IMR-90 (cell line): ENCODE results near the gene ATG7. TPM values are rescaled to one million over a fixed set of nuclear protein-coding genes. Genes with fewer than 3 reads are reported as not detected.

Experiments
- ATAC-seq: fragments of 200-7000 bp; cut with Tn5 transposase; 2 replicates; pipeline ENCODE4 v1.9.1; 2020; ENCODE audit warnings: low read depth, mild to moderate bottlenecking, moderate library complexity
- BruUV-seq: library from RNA; stranded (reverse); fragments of 400-500 nt; replicated peaks from 2 replicates; lab custom pipeline; 2021; lab: Mats Ljungman, UMichigan
- CTCF ChIA-PET: fragments of 300-600 bp; formaldehyde crosslinking; extraction: SDS; loops from one replicate; lab custom pipeline; 2021; ENCODE audit warnings: antibody characterized with exemption; lab: Yijun Ruan, JAX
- POLR2A ChIA-PET: fragments of 300-600 bp; sonication (Branson Sonifier 250); formaldehyde crosslinking; loops from one replicate; lab custom pipeline; 2022; ENCODE audit warnings: antibody characterized with exemption; ENCODE audit not compliant: unreplicated experiment; lab: Charles Lee
- DNase-seq: peaks from one replicate; pipeline ENCODE4 v3.0.0; 2013
- H2AFZ ChIP-seq: replicated peaks from 2 replicates; pipeline ENCODE3; 2013; ENCODE audit warnings: low read length, mild to moderate bottlenecking; ENCODE audit not compliant: poor library complexity
- H2AK5ac ChIP-seq: 2 replicates; pipeline ENCODE4 v1.6.1; 2013; ENCODE audit warnings: low read depth, low read length, inconsistent platforms
- H2AK9ac ChIP-seq: replicated peaks from 2 replicates; pipeline ENCODE3; 2013; ENCODE audit warnings: mild to moderate bottlenecking, low read depth, low read length, moderate library complexity; ENCODE audit not compliant: poor library complexity
- H2BK120ac ChIP-seq: 2 replicates; pipeline ENCODE4 v1.6.1; 2013; ENCODE audit warnings: low read depth, low read length, inconsistent platforms
- H2BK15ac ChIP-seq: 3 replicates; pipeline ENCODE4 v1.6.1; 2013; ENCODE audit warnings: low read depth, low read length, inconsistent platforms
- H2BK20ac ChIP-seq: 2 replicates; pipeline ENCODE4 v1.6.1; 2013; ENCODE audit warnings: low read depth, mild to moderate bottlenecking, inconsistent platforms, low read length, moderate library complexity
- H2BK5ac ChIP-seq: 2 replicates; pipeline ENCODE4 v1.6.1; 2013; ENCODE audit warnings: mild to moderate bottlenecking, low read depth, low read length, inconsistent platforms; ENCODE audit not compliant: poor library complexity, severe bottlenecking
- H3K14ac ChIP-seq: replicated peaks from 2 replicates; pipeline ENCODE4 v1.6.1; 2013; ENCODE audit warnings: low read depth, low read length, inconsistent platforms
- H3K18ac ChIP-seq: 2 replicates; pipeline ENCODE4 v1.6.1; 2013; ENCODE audit warnings: low read depth, low read length, control low read depth
- H3K23ac ChIP-seq: 2 replicates; pipeline ENCODE4 v1.6.1; 2013; ENCODE audit warnings: low read depth, low read length, inconsistent platforms
- H3K27ac ChIP-seq: 2 replicates; pipeline ENCODE4 v1.5.1; 2013; ENCODE audit warnings: mild to moderate bottlenecking, control low read depth, low read length; ENCODE audit not compliant: insufficient read depth
- H3K27me3 ChIP-seq: 2 replicates; pipeline ENCODE4 v1.6.1; 2013; ENCODE audit warnings: low read length; ENCODE audit not compliant: control insufficient read depth, insufficient read depth
- H3K36me3 ChIP-seq: 2 replicates; pipeline ENCODE4 v1.6.1; 2013; ENCODE audit warnings: low read length, mixed read lengths; ENCODE audit not compliant: control insufficient read depth, insufficient read depth
- H3K4ac ChIP-seq: 2 replicates; pipeline ENCODE4 v1.6.1; 2013; ENCODE audit warnings: low read depth, low read length, inconsistent platforms
- H3K4me1 ChIP-seq: 2 replicates; pipeline ENCODE4 v1.6.1; 2013; ENCODE audit warnings: low read length, mixed read lengths; ENCODE audit not compliant: control insufficient read depth, insufficient read depth
- H3K4me2 ChIP-seq: 2 replicates; pipeline ENCODE4 v1.6.1; 2013; ENCODE audit warnings: low read depth, mild to moderate bottlenecking, control low read depth, low read length, moderate library complexity
- H3K4me3 ChIP-seq: 2 replicates; pipeline ENCODE4 v1.5.1; 2013; ENCODE audit warnings: low read depth, mild to moderate bottlenecking, control low read depth, low read length, moderate library complexity; ENCODE audit not compliant: insufficient read depth
- H3K56ac ChIP-seq: 2 replicates; pipeline ENCODE4 v1.6.1; 2013; ENCODE audit warnings: low read length, inconsistent platforms; ENCODE audit not compliant: insufficient read depth; ENCODE audit errors: extremely low read depth
- H3K79me1 ChIP-seq, 2 experiments: 2 replicates each; pipeline ENCODE4 v1.6.1; 2013; ENCODE audit warnings: low read length in 2 of 2, inconsistent platforms in 1 of 2, low read depth in 1 of 2
- H3K9ac ChIP-seq: 2 replicates; pipeline ENCODE4 v1.6.1; 2013; ENCODE audit warnings: low read depth, low read length, control low read depth
- H3K9me1 ChIP-seq: 2 replicates; pipeline ENCODE4 v1.6.1; 2013; ENCODE audit warnings: low read length, inconsistent platforms; ENCODE audit not compliant: insufficient read depth
- H3K9me3 ChIP-seq: 2 replicates; pipeline ENCODE4 v1.6.1; 2013; ENCODE audit warnings: low read length; ENCODE audit not compliant: control insufficient read depth, insufficient read depth
- H4K20me1 ChIP-seq: 2 replicates; pipeline ENCODE4 v1.6.1; 2013; ENCODE audit warnings: low read length, inconsistent platforms; ENCODE audit not compliant: insufficient read depth
- H4K5ac ChIP-seq: 2 replicates; pipeline ENCODE4 v1.6.1; 2013; ENCODE audit warnings: mild to moderate bottlenecking, low read depth, low read length, control low read depth
- H4K8ac ChIP-seq, 2 experiments: 2 replicates each; pipeline ENCODE4 v1.6.1; 2013; ENCODE audit warnings: low read depth in 2 of 2, low read length in 2 of 2, control low read depth in 1 of 2, inconsistent platforms in 1 of 2
- H4K91ac ChIP-seq: 2 replicates; pipeline ENCODE4 v1.6.1; 2013; ENCODE audit warnings: low read depth, low read length, inconsistent platforms; ENCODE audit not compliant: insufficient read depth
- CEBPB ChIP-seq: IDR thresholded peaks from 2 replicates; pipeline ENCODE4 v1.6.1; 2012; ENCODE audit warnings: low read depth, low read length, improper control_type of control experiment
- FOS ChIP-seq: fragments of 150-350 bp; IDR thresholded peaks from 2 replicates; pipeline ENCODE4 v1.6.1; 2016; ENCODE audit warnings: low read depth, low read length
- POLR2A ChIP-seq: IDR thresholded peaks from 2 replicates; pipeline ENCODE4 v1.6.1; 2012; ENCODE audit warnings: mild to moderate bottlenecking, low read depth, low read length
- RCOR1 ChIP-seq: IDR thresholded peaks from 2 replicates; pipeline ENCODE4 v1.6.1; 2012; ENCODE audit warnings: mild to moderate bottlenecking, low read length, improper control_type of control experiment; ENCODE audit not compliant: insufficient replicate concordance
- RFX5 ChIP-seq: IDR thresholded peaks from 2 replicates; pipeline ENCODE4 v1.8.0; 2012; ENCODE audit warnings: low read depth, mild to moderate bottlenecking, low read length, moderate library complexity
- dilution Hi-C: fragments of 300-500 bp; cut with HindIII; formaldehyde crosslinking; loops from one replicate; pipeline ENCODE4 v1.14.3; 2018; ENCODE audit warnings: low sequenced_read_pairs; ENCODE audit not compliant: unreplicated experiment
- in situ Hi-C: fragments of 300-500 bp; cut with MboI; formaldehyde crosslinking; loops from 3 replicates; pipeline ENCODE4 v1.14.3; 2019; ENCODE audit warnings: low sequenced_read_pairs, inconsistent platforms, mixed read lengths
- intact Hi-C: fragments of 100-400 bp; cut with micrococcal nuclease; formaldehyde crosslinking; loops from 2 replicates; pipeline ENCODE4 v1.10.0; 2022
- polyA plus RNA-seq, 3 experiments: library from polyadenylated mRNA; depleted of rRNA; stranded (reverse); fragments of >200 nt; gene quantifications; 2 replicates each; pipeline ENCODE4 v1.2.3, GENCODE V29; 2012; ENCODE audit warnings: low replicate concordance in 1 of 3
- total RNA-seq: library from RNA; depleted of rRNA; stranded (reverse); fragments of >200 nt; gene quantifications from 2 replicates; pipeline ENCODE4 v1.2.3, GENCODE V29; 2012
- TF ChIP-seq, protein P1 (sequence below): fragments of 150-350 bp; IDR thresholded peaks from 2 replicates; pipeline ENCODE4 v1.6.1; 2017; ENCODE audit warnings: mild to moderate bottlenecking, antibody characterized with exemption, low read length, low read depth
- TF ChIP-seq, protein P2 (sequence below): fragments of 150-350 bp; IDR thresholded peaks from 2 replicates; pipeline ENCODE4 v1.6.1; 2016; ENCODE audit warnings: low read depth, mild to moderate bottlenecking, low read length, moderate library complexity, borderline replicate concordance

ATG7 gene
- total and polyA plus RNA-seq, 2 of the 4 experiments (the other 2 are of a cell fraction), result 15.6 to 51.4 TPM

DNA sequence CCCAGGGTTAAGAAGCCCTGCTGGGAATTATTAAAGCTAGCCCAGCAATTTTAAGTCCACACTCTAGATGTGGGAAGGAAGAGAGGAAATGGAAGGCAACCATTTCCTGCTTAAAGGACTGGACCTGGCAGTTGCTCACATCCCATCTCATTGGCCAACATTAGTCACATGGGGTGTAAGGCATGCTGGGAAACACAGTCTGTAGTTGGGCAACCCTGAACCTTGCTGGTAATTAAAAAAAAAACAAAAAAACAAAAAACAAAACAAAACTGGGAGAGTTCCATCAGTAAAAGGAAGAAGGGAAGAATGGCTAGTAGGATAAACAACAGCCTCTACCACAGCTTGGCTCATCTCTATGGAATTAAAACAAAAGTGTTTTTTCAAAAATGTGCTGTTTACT lies 235.5 kb downstream of the ATG7 start:
- TF ChIP-seq, protein P1, sequence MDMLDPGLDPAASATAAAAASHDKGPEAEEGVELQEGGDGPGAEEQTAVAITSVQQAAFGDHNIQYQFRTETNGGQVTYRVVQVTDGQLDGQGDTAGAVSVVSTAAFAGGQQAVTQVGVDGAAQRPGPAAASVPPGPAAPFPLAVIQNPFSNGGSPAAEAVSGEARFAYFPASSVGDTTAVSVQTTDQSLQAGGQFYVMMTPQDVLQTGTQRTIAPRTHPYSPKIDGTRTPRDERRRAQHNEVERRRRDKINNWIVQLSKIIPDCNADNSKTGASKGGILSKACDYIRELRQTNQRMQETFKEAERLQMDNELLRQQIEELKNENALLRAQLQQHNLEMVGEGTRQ, result peak; percentile 83
- TF ChIP-seq POLR2A, result no peak
- peak; percentile 28; the same call in 1 of the 2 replicates for TF ChIP-seq FOS
- no peak for TF ChIP-seq RFX5
- TF ChIP-seq CEBPB, result peak; percentile 66
- TF ChIP-seq RCOR1, result no peak
- TF ChIP-seq, protein P2, sequence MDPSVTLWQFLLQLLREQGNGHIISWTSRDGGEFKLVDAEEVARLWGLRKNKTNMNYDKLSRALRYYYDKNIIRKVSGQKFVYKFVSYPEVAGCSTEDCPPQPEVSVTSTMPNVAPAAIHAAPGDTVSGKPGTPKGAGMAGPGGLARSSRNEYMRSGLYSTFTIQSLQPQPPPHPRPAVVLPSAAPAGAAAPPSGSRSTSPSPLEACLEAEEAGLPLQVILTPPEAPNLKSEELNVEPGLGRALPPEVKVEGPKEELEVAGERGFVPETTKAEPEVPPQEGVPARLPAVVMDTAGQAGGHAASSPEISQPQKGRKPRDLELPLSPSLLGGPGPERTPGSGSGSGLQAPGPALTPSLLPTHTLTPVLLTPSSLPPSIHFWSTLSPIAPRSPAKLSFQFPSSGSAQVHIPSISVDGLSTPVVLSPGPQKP, result no peak
- peaks cover 3% of the 10 kb centered on the region; the same call in 1 of the 2 replicates for H4K20me1 ChIP-seq
- H3K27ac ChIP-seq, result peak overlapping the region; percentile 78
- ChIA-PET POLR2A (interaction anchor here (0.6 kb wide), 1 partner anchor 300 kb away, joined by 3 read pairs; no protein-coding TSS in a partner anchor), CTCF (interaction anchor here (0.6 to 1.0 kb wide), 2 partner anchors 128 to 972 kb away, joined by 6 to 7 read pairs; no protein-coding TSS in a partner anchor)
- ATAC-seq, result peak; percentile 19
- peaks cover 8% of the 10 kb centered on the region; the same call in 1 of the 2 replicates for H3K9me1 ChIP-seq
- H3K9ac ChIP-seq, result no peak overlapping the region
- peak overlapping the region; percentile 87 for H2BK20ac ChIP-seq
- no peaks in the 10 kb centered on the region for H3K9me3 ChIP-seq
- H3K27me3 ChIP-seq, result no peaks in the 10 kb centered on the region
- H3K14ac ChIP-seq, result peak overlapping the region; percentile 86
- H3K4me3 ChIP-seq, result no peak overlapping the region
- H4K8ac ChIP-seq, result peak overlapping the region; percentile 1 to 55; a peak in 3 of 4 replicates
- in situ Hi-C loops, result no loop called here
- H3K36me3 ChIP-seq, result no peaks in the 10 kb centered on the region
- H3K23ac ChIP-seq, result peak overlapping the region; percentile 72; the same call in 1 of the 2 replicates
- H2BK15ac ChIP-seq, result peak overlapping the region; percentile 55; the same call in 1 of the 3 replicates
- peak overlapping the region; percentile 77 for H2BK5ac ChIP-seq
- H3K79me1 ChIP-seq, result peaks cover 5 to 19% of the 10 kb centered on the region in 2 experiments
- H4K5ac ChIP-seq, result peak overlapping the region; percentile 36
- DNase-seq, result peak; percentile 59
- peak overlapping the region; percentile 87; the same call in 1 of the 2 replicates for H2AK5ac ChIP-seq
- peak overlapping the region; percentile 89 for H2BK120ac ChIP-seq
- intact Hi-C loops, result loop anchor here (2.0 kb wide), 2 partner anchors 23 to 135 kb away; partner anchors contain the start of gene VGLL4
- H3K4ac ChIP-seq, result peak overlapping the region; percentile 88
- H3K18ac ChIP-seq, result peak overlapping the region; percentile 67
- H3K4me2 ChIP-seq, result peak overlapping the region; percentile 21; the same call in 1 of the 2 replicates
- BruUV-seq, result no TSS peak
- dilution Hi-C loops, result no loop called here
- H2AFZ ChIP-seq, result peak overlapping the region; percentile 48
- H2AK9ac ChIP-seq, result peak overlapping the region; percentile 22
- peak overlapping the region; percentile 83 for H4K91ac ChIP-seq
- peaks cover 22% of the 10 kb centered on the region for H3K4me1 ChIP-seq
- H3K56ac ChIP-seq, result no peak overlapping the region
